ENCODE data around the gene LSP1. TPM values are rescaled to one million over a fixed set of nuclear protein-coding genes. Genes with fewer than 3 reads are reported as not detected.

Gene LSP1
- total RNA-seq, 2 experiments from 2014 or later: 228 to 232 TPM

GRCh38 chr11:1892558-1892957, 39.7 kb downstream of the LSP1 start:
- no peak for TF ChIP-seq CTCF (IDR thresholded peaks at IDR 0.05)
- Mint-ChIP-seq H3K27me3 (peaks cover 2% of the 10 kb centered on the region), H3K9me3 (no peaks in the 10 kb centered on the region), H3K36me3 (ENCODE audit: low read depth) (peaks cover 11% of the 10 kb centered on the region), H3K27ac (no peak overlapping the region), H3K4me1 (ENCODE audit: low read depth) (peaks cover 30% of the 10 kb centered on the region), H3K4me3 (peak overlapping the region; percentile 27)
- ChIA-PET POLR2A (interaction anchor here (0.8 to 5.2 kb wide), 2 partner anchors 13 to 25 kb away, joined by 4 to 40 read pairs; no protein-coding TSS in a partner anchor), CTCF (no interaction called here)
- DNase-seq (no peak), ATAC-seq (ENCODE audit: poor library complexity) (no peak)
- Histone ChIP-seq H3K4me3 (ENCODE audit: low read length) (no peak overlapping the region), H3K9me3 (ENCODE audit: control insufficient read depth in 1 of 2, insufficient read depth in 1 of 2, low read length in 2 of 2) (no peaks in the 10 kb centered on the region), H3K4me1 (ENCODE audit: insufficient read depth, low read length) (peaks cover 51% of the 10 kb centered on the region), H3K27ac (ENCODE audit: low read depth in 1 of 2, low read length in 2 of 2) (no peak overlapping the region), H3K27me3 (ENCODE audit: control insufficient read depth in 1 of 2, insufficient read depth in 2 of 2, low read length in 2 of 2) (no peaks in the 10 kb centered on the region), H3K36me3 (ENCODE audit: insufficient read depth, low read length) (peaks cover 18% of the 10 kb centered on the region)
- intact Hi-C loops (cut with DNase I, micrococcal nuclease): no loop called here

GRCh38 chr11:1893581-1894359, 40.9 kb downstream of the LSP1 start:
- Histone ChIP-seq H3K27me3 (ENCODE audit: control insufficient read depth in 1 of 2, insufficient read depth in 2 of 2, low read length in 2 of 2) (peaks cover 0 to 3% of the 10 kb centered on the region in 2 experiments), H3K36me3 (ENCODE audit: insufficient read depth, low read length) (peaks cover 5% of the 10 kb centered on the region), H3K27ac (ENCODE audit: low read depth in 1 of 2, low read length in 2 of 2) (no peak overlapping the region), H3K4me3 (ENCODE audit: low read length) (no peak overlapping the region), H3K9me3 (ENCODE audit: control insufficient read depth in 1 of 2, insufficient read depth in 1 of 2, low read length in 2 of 2) (no peaks in the 10 kb centered on the region), H3K4me1 (ENCODE audit: insufficient read depth, low read length) (peaks cover 39% of the 10 kb centered on the region)
- intact Hi-C loops (cut with DNase I, micrococcal nuclease): loop anchor here (1.0 kb wide), 2 partner anchors 23 to 46 kb away; no protein-coding TSS in a partner anchor
- ChIA-PET CTCF (no interaction called here), POLR2A (no interaction called here)
- Mint-ChIP-seq H3K4me3 (no peak overlapping the region), H3K9me3 (no peaks in the 10 kb centered on the region), H3K27me3 (peaks cover 7% of the 10 kb centered on the region), H3K4me1 (ENCODE audit: low read depth) (peaks cover 19% of the 10 kb centered on the region), H3K27ac (peak overlapping the region; percentile 29), H3K36me3 (ENCODE audit: low read depth) (peaks cover 4% of the 10 kb centered on the region)
- ATAC-seq (ENCODE audit: poor library complexity) (no peak), DNase-seq (no peak)
- TF ChIP-seq CTCF (IDR thresholded peaks at IDR 0.05): no peak

GRCh38 chr11:1894759-1895158, 41.9 kb downstream of the LSP1 start:
- Mint-ChIP-seq H3K27me3 (peaks cover 7% of the 10 kb centered on the region), H3K9me3 (no peaks in the 10 kb centered on the region), H3K4me3 (no peak overlapping the region), H3K27ac (no peak overlapping the region), H3K4me1 (ENCODE audit: low read depth) (peaks cover 14% of the 10 kb centered on the region), H3K36me3 (ENCODE audit: low read depth) (no peaks in the 10 kb centered on the region)
- Histone ChIP-seq H3K36me3 (ENCODE audit: insufficient read depth, low read length) (peaks cover 5% of the 10 kb centered on the region), H3K27ac (ENCODE audit: low read depth in 1 of 2, low read length in 2 of 2) (no peak overlapping the region), H3K27me3 (ENCODE audit: control insufficient read depth in 1 of 2, insufficient read depth in 2 of 2, low read length in 2 of 2) (peaks cover 0 to 3% of the 10 kb centered on the region in 2 experiments), H3K9me3 (ENCODE audit: control insufficient read depth in 1 of 2, insufficient read depth in 1 of 2, low read length in 2 of 2) (no peaks in the 10 kb centered on the region), H3K4me1 (ENCODE audit: insufficient read depth, low read length) (peaks cover 29% of the 10 kb centered on the region), H3K4me3 (ENCODE audit: low read length) (no peak overlapping the region)
- intact Hi-C loops (cut with DNase I, micrococcal nuclease): loop anchor here in 1 of 2 experiments (1.0 kb wide), 1 partner anchor 45 kb away; no protein-coding TSS in a partner anchor
- ATAC-seq (ENCODE audit: poor library complexity) (no peak), DNase-seq (no peak)
- POLR2A ChIA-PET: no interaction called here
- CTCF ChIA-PET: no interaction called here
- no peak for TF ChIP-seq CTCF (IDR thresholded peaks at IDR 0.05)
